Left renal cortex interstitium (tissue), 4 donors: ENCODE data around the gene SYT2. TPM values are rescaled to one million over a fixed set of nuclear protein-coding genes. Genes with fewer than 3 reads are reported as not detected.
"Not testable (repeated sequence)": the region's sequence is repeated elsewhere in the genome, so short reads cannot be mapped to it uniquely, and the experiment has no call there.

ENCODE experiments used
- DNase-seq, 4 donors: peaks; one replicate each; pipeline ENCODE4 v3.0.0-alpha.2; 2013; ENCODE audit warnings: low read depth in 4 of 4, low spot score in 2 of 4, missing footprints in 1 of 4
- polyA plus RNA-seq, 4 donors: library from polyadenylated mRNA; unstranded; fragments of 120-200 nt; gene quantifications; one replicate each; pipeline ENCODE4 v1.2.1, GENCODE V29; 2013; ENCODE audit not compliant: insufficient read length in 4 of 4

SYT2 gene
- polyA plus RNA-seq, 4 donors, result 1.9 to 2.9 (median 2.1) TPM

DNA sequence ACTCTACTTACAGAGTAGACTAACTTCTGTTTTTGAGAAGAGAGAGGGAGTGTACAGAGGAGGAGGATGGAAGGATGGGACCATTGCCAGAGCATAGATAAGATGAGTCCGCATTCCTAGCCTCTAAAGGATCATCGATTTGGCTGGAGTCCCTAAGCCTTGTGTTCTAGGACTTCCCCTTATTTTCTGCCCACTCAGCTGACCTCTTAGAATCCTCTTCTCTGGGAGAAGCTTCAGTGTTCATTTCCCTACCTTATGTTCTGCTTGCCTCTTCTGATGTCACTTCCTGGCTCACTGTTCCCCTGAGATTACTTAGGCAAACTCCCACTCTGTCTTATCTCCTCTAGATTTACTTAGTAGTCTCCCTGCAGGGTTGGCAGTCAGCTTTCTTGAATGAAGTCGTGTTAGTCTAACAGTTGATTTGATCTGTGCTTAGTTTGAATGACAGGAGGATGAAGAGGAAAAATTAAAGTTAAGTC, 156.7 kb downstream of the SYT2 start:
- DNase-seq, result no peak

DNA sequence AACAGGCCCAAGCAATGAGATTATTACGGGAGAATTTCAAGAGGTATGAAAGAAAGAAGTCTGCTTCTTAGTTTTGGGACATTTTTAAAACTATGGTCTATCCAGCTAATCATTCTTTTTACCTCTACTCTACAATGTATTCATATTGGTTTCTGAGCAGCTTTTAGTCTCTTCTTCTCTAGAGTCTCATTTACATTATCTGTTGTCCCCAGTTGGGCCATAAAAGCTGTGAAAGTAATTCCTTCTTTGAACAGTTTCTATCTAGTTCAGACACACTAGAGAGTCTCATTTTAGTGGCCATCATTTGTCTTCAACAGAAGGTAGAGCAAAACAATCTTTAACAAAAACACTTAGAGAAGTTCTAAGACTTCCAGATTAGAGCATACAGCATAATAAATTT, 157.2 kb downstream of the SYT2 start:
- DNase-seq, result not testable (repeated sequence)

DNA sequence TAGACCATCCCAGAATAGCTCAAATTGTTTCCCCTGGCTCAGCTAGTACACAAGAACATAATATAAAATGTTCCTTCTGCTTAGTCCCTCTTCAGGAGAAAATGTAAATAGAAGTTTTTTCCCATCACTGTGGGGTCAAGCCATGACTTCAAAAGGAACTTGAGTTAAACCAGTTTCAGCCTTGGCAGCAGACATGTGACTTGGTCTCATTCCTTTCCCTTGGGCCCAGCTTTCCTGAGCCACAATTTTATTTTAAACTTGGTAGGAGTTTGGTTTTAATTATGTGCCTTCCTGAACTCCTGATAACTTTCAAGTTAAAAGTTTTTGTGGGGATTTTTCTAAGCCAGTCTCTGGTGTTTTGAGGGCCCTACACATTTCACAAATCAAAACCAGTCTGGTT, 157.6 kb downstream of the SYT2 start:
- DNase-seq, result not testable (repeated sequence)

DNA sequence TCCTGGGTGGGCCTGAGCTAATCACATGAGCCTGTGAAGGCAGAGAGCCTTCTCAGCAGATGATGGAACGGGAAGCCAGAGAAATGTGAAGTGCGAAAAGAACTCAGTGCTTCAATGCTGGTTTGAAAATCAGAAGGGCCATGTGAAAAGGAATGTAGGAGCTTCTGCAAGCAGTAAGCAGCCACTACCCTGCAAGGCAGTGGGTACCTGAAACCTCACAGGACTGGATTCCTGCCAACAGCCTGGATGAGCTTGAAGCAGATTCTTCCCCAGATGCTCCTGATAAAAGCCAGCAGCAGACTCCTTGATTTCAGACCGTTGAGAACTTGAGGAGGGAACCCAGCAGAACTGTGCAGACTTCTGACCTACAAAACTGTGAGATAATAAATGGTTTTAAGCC, 158.6 kb downstream of the SYT2 start:
- no peak for DNase-seq

DNA sequence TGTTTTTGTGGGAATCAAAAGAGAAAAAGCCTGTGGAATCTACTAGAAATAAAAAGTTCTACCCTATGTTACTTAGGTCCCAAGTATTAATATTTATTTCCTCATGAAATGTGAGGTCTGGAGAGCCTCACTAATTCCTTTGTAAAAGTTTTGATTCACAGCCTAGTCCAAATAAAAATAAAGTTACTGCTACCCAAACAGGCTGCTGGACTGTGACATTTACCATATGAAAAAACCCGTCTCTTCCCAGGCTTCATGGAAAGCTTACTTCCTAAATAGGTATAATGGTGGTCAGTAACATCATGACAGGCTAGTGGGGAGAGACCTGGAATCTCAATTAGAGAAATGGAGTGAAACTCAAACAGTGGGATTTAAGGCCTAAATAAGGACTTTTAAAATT, 160.2 kb downstream of the SYT2 start:
- DNase-seq, result not testable (repeated sequence)

DNA sequence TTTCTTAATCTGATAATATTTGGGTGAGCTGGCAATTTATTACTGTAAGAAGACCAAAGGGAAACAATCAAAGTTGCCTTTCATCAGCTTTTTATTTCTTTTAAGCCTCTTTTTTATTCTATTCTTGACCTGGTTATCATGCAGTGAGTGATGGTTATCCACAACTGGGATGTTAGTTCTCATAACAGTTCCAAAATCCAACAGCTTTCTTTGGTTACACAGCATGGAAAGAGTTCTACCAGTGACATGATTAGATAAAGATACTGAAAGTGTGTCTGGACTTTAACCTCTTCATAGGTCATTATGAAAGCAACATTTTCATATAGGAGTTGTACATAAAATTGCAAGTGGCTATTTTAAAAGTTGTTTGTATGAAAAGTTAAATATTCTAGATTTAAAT, 163.0 kb downstream of the SYT2 start:
- no peak for DNase-seq

DNA sequence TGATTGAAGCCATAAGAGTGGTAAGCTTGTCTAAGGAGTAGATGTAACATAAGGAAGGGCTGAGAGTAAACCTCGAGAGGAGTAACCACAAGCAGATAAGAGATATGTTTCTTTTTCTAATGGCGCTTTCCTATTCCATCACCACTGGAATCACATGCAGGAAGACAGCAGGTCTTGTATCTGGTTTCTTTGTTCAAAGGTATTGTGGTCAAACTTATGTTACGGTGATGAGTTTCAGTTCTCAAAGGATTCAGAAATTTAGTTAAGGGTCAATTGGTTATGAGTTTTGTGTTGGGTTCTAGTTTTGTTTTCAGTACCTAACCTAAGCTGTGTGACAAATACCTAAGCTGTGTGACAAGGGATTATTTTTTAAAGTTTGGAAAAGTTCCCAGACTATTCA, 163.5 kb downstream of the SYT2 start:
- DNase-seq, result not testable (repeated sequence)

DNA sequence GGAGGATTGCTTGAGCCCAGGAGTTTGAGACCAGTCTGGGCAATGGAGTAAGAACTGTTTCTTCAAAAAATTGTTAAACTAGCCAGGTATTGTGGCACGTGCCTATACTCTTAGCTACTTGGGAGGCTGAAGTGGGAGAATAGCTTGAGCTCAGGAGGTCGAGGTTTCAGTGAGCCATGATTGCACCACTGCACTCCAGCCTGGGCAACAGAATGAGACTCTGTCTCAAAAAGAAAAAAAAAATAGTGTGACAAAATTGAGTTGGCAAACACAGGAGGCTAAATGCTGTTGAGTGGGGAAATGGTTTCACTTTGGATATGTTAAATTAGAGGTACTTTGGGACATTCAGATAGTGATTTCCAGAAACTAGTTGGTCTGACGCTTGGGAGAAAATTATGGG, 163.9 kb downstream of the SYT2 start:
- not testable (repeated sequence) for DNase-seq

DNA sequence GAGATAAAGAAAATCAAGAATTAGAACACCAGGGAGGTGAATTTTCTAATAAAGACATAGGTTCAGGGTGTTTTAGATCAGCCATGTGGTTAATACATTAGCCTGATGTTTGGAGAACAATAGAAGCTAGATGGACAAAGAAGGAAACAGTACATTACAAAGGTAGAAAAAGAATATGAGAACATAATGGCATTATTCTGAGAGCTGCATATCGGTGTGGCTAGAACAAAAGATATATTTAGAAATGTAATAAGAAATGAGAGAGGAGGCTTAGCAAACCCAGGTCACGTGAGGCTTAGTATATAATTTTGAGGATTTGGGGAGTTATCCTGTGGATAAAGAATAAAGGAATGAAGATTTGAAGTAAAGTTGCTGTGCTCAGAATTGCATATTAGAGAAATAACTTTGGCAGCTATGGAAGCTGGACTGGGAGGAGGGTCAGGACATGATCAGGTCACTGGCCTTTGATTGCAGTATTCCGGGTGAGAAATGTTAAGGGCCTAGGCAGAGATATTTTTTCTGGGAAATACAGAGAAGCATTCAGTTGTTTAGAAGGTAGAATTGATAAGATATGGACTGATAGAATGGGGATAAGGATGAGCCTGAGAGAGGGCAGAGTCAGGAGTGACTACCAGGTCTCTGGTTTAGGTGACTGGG, 164.5 kb downstream of the SYT2 start:
- not testable (repeated sequence) for DNase-seq

DNA sequence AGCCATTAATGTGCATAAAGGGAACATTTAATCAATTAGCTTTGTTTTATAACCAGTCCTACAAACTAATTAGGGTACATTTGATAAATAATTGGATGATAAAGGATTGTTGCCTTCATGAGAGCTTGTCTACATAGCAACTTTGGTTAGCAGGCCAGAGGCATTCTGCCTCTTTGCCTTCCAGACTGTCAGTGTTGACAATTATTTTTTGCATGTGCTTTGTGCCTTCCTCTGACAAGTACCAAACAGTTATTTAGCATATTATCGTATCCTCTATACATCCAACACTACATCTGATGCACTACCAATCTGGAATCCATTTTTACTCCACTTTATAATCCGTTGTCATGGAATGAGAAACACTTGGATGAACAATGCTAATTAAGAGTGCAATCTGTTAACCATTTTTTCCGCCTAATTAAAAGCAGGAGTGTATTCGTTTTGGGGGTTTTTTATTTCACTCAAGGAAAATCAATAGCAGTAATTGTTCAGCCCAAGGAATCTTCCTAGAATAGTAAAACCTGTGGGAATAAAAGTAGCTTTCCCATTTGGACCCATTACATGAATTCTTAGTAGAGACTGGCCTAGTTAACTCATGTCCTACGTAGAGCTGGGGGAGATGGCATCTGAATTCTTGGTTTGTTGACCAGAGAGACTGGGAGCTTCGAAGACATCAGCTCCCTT, 165.3 kb downstream of the SYT2 start:
- not testable (repeated sequence) for DNase-seq

DNA sequence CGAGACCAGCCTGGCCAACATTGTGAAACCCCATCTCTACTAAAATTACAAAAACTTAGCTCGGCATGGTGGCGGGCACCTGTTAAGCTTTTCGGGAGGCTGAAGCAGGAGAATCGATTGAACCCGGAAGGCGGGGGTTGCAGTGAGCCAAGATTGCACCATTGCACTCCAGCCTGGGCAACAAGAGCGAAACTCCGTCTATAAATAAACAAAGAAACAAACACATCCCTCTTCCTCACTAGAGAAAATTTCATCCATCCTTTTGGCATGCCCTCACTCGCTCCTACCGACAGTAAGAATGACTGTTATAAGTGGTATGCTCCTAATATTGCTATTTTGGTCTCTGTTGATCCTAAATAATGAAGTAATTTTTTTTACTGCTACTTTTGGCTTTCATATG, 166.7 kb downstream of the SYT2 start:
- DNase-seq, result not testable (repeated sequence)

DNA sequence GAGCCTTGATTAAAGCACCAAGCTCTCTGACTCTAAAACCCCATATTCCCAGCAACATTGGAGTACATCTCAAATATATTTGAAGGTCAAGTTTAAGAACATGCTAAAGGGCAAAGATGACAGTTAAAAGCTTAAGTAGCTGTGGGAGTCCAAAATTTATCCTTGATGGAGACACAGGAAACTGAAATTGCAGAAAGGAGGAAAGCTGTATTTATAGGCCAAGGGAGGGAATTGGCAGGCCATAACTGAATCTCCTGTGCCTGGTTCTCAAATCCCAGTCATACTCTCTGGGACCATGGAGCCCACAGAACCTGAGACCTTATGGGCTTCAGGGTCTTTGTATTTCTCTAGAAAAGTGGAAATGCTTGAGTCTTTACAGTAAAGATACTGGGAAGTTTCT, 167.8 kb downstream of the SYT2 start:
- not testable (repeated sequence) for DNase-seq

DNA sequence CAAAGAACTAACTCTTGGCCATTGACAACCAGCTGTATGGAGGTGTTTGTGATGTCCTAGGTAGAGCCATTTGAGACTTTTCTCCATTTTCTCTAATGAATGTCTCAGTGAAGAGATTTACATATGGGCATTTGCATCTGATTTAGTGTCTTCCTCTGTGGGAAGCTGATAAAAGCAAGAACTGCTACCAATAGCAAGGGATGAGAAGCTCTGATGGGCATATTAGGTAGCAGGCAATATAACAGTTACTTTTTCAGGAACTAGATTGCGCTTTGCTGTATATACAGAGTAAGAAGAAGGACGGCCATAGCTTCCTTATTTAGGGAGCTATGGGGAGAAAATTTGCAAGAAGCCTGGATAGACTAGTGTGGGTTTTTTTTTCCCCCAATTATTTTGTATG, 169.4 kb downstream of the SYT2 start:
- DNase-seq, result not testable (repeated sequence)

Other genes with a start within 250 kb of the SYT2 start
- 100 to 1,000 TPM in 2 of 4 donors, 10 to 100 TPM in 2; 89.6 to 105 (median 97.2) TPM for gene KDM5B, start 98.0 kb upstream of the SYT2 start, polyA plus RNA-seq
- 1 to 10 TPM; 3.6 to 5.1 (median 4.5) TPM for gene PCAT6, start 100.5 kb upstream of the SYT2 start, polyA plus RNA-seq
- 10 to 100 TPM; 10.0 to 12.2 (median 10.9) TPM for gene RABIF, start 178.7 kb upstream of the SYT2 start, polyA plus RNA-seq
- gene KLHL12, start 216.8 kb upstream of the SYT2 start, polyA plus RNA-seq, result 10 to 100 TPM; 34.4 to 45.8 (median 40.7) TPM
- 10 to 100 TPM; 73.9 to 83.5 (median 78.4) TPM for gene ADIPOR1, start 247.9 kb upstream of the SYT2 start, polyA plus RNA-seq